ENCODE measurements around the gene CAMTA1. TPM values are rescaled to one million over a fixed set of nuclear protein-coding genes. Genes with fewer than 3 reads are reported as not detected.

Gene CAMTA1
- polyA plus RNA-seq, 1 experiment: 23.1 TPM

DNA sequence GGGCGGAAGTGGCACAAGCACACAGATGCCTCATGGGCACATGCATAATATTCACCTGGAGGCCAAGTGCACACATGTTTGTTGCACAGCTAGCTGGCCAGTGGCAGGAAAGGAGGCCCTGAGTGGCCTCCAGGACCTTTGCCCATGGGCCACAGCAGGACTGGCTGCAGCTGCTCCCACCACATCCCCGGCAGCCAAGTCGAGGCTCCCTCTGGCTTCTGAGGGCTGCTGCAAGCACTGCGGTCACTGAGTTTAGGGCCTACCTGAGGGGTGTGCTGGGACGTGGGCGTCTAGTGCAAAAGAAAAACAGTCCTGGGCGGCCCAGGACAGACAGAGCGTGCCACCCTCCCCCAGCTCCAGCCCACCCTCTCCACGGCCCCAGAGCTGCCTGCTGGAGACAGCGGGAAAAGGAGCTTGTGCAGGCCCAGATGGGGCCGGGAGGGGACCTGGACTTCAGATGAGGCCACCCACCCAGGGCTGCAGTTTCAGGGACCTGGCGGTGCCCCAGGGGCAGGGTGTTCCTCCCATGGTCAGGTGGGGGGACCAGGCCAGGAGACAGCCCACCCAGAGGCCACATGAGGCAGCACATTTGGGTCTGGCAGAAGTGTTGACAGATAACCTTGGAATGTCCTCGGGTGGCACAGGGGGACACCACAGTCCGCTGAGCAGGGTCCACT lies 720.0 kb downstream of the CAMTA1 start:
- Histone ChIP-seq H3K4me3 (ENCODE audit: low read depth, low read length) (no peak overlapping the region), H3K36me3 (ENCODE audit: control insufficient read depth, insufficient read depth, low read length) (no peaks in the 10 kb centered on the region), H3K27me3 (ENCODE audit: control insufficient read depth, insufficient read depth, low read length) (no peaks in the 10 kb centered on the region)
- ChIA-PET CTCF (interaction anchor here (0.5 kb wide), 1 partner anchor 11 kb away, joined by 3 read pairs; no protein-coding TSS in a partner anchor), POLR2A (no interaction called here)
- no peak for DNase-seq (ENCODE audit: low read depth)
- TF ChIP-seq, protein P1, sequence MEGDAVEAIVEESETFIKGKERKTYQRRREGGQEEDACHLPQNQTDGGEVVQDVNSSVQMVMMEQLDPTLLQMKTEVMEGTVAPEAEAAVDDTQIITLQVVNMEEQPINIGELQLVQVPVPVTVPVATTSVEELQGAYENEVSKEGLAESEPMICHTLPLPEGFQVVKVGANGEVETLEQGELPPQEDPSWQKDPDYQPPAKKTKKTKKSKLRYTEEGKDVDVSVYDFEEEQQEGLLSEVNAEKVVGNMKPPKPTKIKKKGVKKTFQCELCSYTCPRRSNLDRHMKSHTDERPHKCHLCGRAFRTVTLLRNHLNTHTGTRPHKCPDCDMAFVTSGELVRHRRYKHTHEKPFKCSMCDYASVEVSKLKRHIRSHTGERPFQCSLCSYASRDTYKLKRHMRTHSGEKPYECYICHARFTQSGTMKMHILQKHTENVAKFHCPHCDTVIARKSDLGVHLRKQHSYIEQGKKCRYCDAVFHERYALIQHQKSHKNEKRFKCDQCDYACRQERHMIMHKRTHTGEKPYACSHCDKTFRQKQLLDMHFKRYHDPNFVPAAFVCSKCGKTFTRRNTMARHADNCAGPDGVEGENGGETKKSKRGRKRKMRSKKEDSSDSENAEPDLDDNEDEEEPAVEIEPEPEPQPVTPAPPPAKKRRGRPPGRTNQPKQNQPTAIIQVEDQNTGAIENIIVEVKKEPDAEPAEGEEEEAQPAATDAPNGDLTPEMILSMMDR (IDR thresholded peaks at IDR 0.05; ENCODE audit: insufficient read depth, low read depth, low read length): no peak

DNA sequence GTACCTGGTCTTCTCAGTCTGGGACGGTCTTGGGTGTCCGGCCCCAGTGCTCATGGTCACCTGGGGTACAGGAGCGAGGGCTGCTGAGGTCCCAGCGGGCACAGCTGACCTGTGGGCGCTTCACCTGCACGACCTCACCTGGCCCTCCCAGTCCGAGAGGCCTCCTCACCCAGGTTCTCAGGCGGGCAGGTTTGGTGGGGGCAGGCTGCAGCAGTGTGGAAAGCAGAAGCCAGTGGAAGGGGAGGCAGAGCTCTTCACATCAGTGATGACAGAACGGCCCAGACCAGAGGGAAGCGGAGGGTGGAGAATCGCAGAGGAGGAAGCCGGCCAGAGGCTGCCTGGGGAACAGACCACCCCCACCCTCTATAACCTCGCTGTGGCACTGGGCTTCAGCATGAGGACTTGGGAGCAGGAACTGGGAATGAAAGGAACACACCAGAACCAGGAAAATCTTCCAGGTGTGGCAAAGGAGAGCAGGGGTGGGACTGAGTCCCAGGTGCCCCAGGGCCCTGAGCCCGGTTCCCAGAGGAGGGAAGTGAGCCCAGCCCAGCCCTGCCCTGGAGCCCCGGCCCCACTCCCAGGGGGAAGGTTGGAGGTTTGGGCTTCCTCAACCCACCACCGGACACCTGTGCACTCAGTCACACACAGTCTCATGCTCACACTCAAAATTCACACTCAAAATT lies 720.7 kb downstream of the CAMTA1 start:
- TF ChIP-seq, protein P1 (IDR thresholded peaks at IDR 0.05; ENCODE audit: insufficient read depth, low read depth, low read length): no peak
- Histone ChIP-seq H3K4me3 (ENCODE audit: low read depth, low read length) (no peak overlapping the region), H3K36me3 (ENCODE audit: control insufficient read depth, insufficient read depth, low read length) (no peaks in the 10 kb centered on the region), H3K27me3 (ENCODE audit: control insufficient read depth, insufficient read depth, low read length) (no peaks in the 10 kb centered on the region)
- CTCF ChIA-PET: interaction anchor here (0.5 kb wide), 1 partner anchor 12 kb away, joined by 3 read pairs; no protein-coding TSS in a partner anchor
- POLR2A ChIA-PET: no interaction called here
- DNase-seq (ENCODE audit: low read depth): no peak

DNA sequence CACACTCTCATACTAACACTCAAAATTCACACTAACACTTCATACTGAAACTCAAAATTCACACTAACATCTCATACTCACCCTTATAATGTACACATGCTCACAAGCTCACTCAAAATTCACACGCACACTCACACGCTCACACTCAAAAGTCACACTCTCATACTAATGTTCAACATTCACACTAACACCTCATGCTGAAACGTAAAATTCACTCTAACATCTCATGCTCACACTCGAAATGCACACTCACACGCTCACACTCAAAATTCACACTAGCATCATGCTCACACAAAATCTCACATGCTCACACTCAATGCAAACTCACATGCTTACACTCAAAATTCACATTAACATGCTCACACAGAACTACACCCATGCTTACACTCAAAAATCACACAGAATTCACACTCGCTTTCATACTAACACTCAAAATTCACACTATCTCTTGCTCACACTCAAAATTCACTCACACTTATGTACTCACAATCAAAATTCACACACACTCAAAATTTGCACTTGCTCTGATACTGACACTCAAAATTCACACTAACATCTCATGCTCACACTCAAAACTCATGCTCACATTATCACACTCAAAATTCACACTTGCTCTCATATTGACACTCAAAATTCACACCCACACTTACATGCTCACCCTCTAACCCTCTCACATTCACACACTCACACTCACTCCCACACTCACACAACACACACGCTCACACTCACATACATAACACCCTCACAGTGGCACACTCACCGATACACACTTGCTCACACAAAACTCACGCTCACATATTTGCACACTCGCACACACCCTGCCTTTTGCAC lies 721.4 kb downstream of the CAMTA1 start:
- ChIA-PET CTCF (no interaction called here), POLR2A (no interaction called here)
- TF ChIP-seq, protein P1 (IDR thresholded peaks at IDR 0.05; ENCODE audit: insufficient read depth, low read depth, low read length): no peak
- H3K4me3 ChIP-seq (ENCODE audit: low read depth, low read length): no peak overlapping the region
- H3K27me3 ChIP-seq (ENCODE audit: control insufficient read depth, insufficient read depth, low read length): no peaks in the 10 kb centered on the region
- no peak for DNase-seq (ENCODE audit: low read depth)
- no peaks in the 10 kb centered on the region for H3K36me3 ChIP-seq (ENCODE audit: control insufficient read depth, insufficient read depth, low read length)

DNA sequence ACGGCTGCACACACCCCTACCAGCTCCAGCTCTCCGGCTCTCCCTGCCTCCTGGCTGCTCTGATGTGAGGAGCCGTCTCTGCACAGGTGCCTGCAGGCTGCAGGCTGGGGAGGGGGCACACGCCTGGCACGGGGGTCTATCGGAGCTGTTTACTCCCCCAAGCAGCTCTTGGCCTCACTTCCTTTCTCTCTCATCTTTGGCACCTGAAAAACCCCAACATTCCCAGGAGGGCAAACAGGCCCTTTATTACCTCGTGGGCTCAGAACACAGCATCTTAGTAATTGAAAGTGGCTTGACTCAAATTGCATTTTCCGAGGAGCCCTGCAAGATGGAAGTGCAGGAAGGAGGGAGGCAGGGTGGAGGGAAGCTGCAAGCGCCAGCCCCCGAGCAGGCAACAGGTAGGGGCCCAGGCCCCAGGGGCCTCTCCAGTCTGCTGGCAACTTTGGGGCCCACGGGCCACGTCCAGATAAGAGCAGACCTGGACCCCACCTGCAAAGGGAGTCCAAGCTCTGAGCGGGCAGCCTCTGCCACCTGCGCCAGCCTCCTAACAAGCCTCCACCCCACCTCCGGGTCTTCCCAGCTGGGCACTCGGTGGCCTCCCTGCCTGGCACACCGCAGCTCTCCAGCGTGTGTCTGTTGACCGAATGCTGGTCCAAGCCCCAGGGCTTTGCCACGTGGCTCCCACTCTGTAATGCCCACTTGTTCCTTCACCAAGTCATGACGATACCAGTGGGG lies 722.2 kb downstream of the CAMTA1 start:
- Histone ChIP-seq H3K27me3 (ENCODE audit: control insufficient read depth, insufficient read depth, low read length) (no peaks in the 10 kb centered on the region), H3K4me3 (ENCODE audit: low read depth, low read length) (no peak overlapping the region), H3K36me3 (ENCODE audit: control insufficient read depth, insufficient read depth, low read length) (no peaks in the 10 kb centered on the region)
- no peak for DNase-seq (ENCODE audit: low read depth)
- TF ChIP-seq, protein P1 (IDR thresholded peaks at IDR 0.05; ENCODE audit: insufficient read depth, low read depth, low read length): no peak
- ChIA-PET POLR2A (no interaction called here), CTCF (no interaction called here)
